GM21367 (cell line): Measurements from ENCODE around the gene PPP1R1C.
A peak's percentile ranks its signal among the peaks of the same experiment; 100 is the strongest.

Source experiments
- ATAC-seq: cut with Tn5 transposase; IDR thresholded peaks from one replicate; pipeline ENCODE4 v1.9.1; 2021; ENCODE audit not compliant: unreplicated experiment

PPP1R1C gene

GRCh38 chr2:181971032-181971431, 14.6 kb upstream of the PPP1R1C start:
- ATAC-seq = no peak

GRCh38 chr2:181972431-181973170, 13.1 kb upstream of the PPP1R1C start:
- no peak for ATAC-seq

- ATAC-seq = no peak
Observed at GRCh38 chr2:181973171-181973783, 12.4 kb upstream of the PPP1R1C start.

- ATAC-seq = no peak
Observed at GRCh38 chr2:181977661-181978350, 7.8 kb upstream of the PPP1R1C start.

- ATAC-seq = no peak
Observed at GRCh38 chr2:181978351-181979150, 7.1 kb upstream of the PPP1R1C start.

- ATAC-seq = no peak
Observed at GRCh38 chr2:181984060-181984459, 1.6 kb upstream of the PPP1R1C start.

- ATAC-seq = no peak
Observed at GRCh38 chr2:181984814-181985631, 630 bp upstream of the PPP1R1C start.

- no peak for ATAC-seq
Observed at GRCh38 chr2:181988154-181988924, 2.7 kb downstream of the PPP1R1C start.

GRCh38 chr2:181989099-181989498, 3.4 kb downstream of the PPP1R1C start:
- ATAC-seq = no peak

GRCh38 chr2:181991171-181991885, 5.7 kb downstream of the PPP1R1C start:
- peak; percentile 97 for ATAC-seq

GRCh38 chr2:181992776-181993175, 7.1 kb downstream of the PPP1R1C start:
- peak; percentile 79 for ATAC-seq

- ATAC-seq = no peak
Observed at GRCh38 chr2:181995289-181995688, 9.6 kb downstream of the PPP1R1C start.

GRCh38 chr2:181998041-181998835, 12.6 kb downstream of the PPP1R1C start:
- ATAC-seq = no peak

GRCh38 chr2:181998891-181999654, 13.4 kb downstream of the PPP1R1C start:
- no peak for ATAC-seq

GRCh38 chr2:181999911-182000310, 14.3 kb downstream of the PPP1R1C start:
- ATAC-seq = no peak

- ATAC-seq = no peak
Observed at GRCh38 chr2:182004945-182005520, 19.4 kb downstream of the PPP1R1C start.
